Measurements from ENCODE around the gene SF1. TPM values are rescaled to one million over a fixed set of nuclear protein-coding genes. Genes with fewer than 3 reads are reported as not detected.
A peak's percentile ranks its signal among the peaks of the same experiment; 100 is the strongest.

The SF1 gene
- total and polyA plus RNA-seq, 9 of the 15 experiments (the other 6 are each of a cell fraction or from before 2014, with no cell fraction given), result 13.1 to 334 (median 111) TPM

DNA sequence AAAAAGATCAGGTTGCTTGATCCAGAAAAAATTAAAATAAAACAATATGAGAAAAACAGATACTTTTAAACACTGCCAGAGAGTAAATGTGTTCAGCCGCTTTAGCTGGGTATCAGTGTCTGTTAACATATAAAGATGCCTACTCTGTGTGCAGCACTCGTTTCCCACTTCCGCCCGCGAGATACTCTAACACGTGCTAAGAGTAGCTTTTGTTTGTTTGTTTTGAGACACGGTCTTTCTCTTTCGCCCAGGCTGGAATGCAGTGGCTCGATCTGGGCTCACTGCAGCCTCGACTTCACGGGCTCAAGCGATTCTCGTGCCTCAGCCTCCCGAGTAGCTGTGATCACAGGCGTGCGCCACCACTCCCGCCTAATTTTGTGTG, 32.5 kb upstream of the SF1 start:
- no peak for DNase-seq (ENCODE audit: extremely low read depth in 1 of 4, low spot score in 3 of 4)
- BruUV-seq (replicated peaks), result no TSS peak
- 60% methylated on average over 17 of the region's 17 CpGs for WGBS (ENCODE audit: insufficient coverage, low coverage, missing lambda C conversion rate)
- Histone ChIP-seq H3K9me1 (ENCODE audit: control insufficient read depth, insufficient read depth, low read length) (no peaks in the 10 kb centered on the region), H3K36me3 (ENCODE audit: control insufficient read depth, insufficient read depth, low read length) (peaks cover 34% of the 10 kb centered on the region; the same call in 2 of the 3 replicates), H3K79me2 (ENCODE audit: control insufficient read depth, insufficient read depth, low read length) (peaks cover 15% of the 10 kb centered on the region), H4K20me1 (replicated peaks; ENCODE audit: control insufficient read depth, insufficient read depth, low read length) (no peaks in the 10 kb centered on the region), H3K4me3 (peak overlapping the region; percentile 90), H3K27ac (ENCODE audit: extremely low read depth, low read depth, low read length) (peak overlapping the region; percentile 43; the same call in 1 of the 3 replicates), H2AFZ (ENCODE audit: low read depth, low read length) (peak overlapping the region; percentile 97), H3K4me1 (replicated peaks in 1 of 2; ENCODE audit: control insufficient read depth in 2 of 2, insufficient read depth in 2 of 2, low read length in 2 of 2) (peaks cover 5 to 24% of the 10 kb centered on the region in 2 experiments), H3K9ac (ENCODE audit: insufficient read depth in 1 of 2, low read depth in 2 of 2, low read length in 2 of 2) (peak overlapping the region; percentile 62 to 72; a peak in 3 of 4 replicates), H3K9me3 (replicated peaks; ENCODE audit: control insufficient read depth, insufficient read depth, low read depth, low read length) (no peaks in the 10 kb centered on the region), H3K4me2 (ENCODE audit: insufficient read depth, low read length) (peak overlapping the region; percentile 79), H3K27me3 (ENCODE audit: control insufficient read depth in 2 of 2, insufficient read depth in 2 of 2, low read length in 2 of 2) (no peaks in the 10 kb centered on the region)
- ChIA-PET CTCF (ENCODE audit: low intra/inter-chr PET ratio) (no interaction called here), POLR2A (interaction anchor here (0.6 to 1.8 kb wide), 3 partner anchors 17 to 85 kb away, joined by 3 to 6 read pairs (median 3); partner anchors contain the start of gene SF1)
- intact Hi-C loops (cut with micrococcal nuclease) (no loop called here), in situ Hi-C loops (cut with MboI) (no loop called here)
- FAIRE-seq, result no peak
- peak; percentile 4 for ATAC-seq
- TF ChIP-seq, protein P1, sequence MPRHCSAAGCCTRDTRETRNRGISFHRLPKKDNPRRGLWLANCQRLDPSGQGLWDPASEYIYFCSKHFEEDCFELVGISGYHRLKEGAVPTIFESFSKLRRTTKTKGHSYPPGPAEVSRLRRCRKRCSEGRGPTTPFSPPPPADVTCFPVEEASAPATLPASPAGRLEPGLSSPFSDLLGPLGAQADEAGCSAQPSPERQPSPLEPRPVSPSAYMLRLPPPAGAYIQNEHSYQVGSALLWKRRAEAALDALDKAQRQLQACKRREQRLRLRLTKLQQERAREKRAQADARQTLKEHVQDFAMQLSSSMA (CRISPR knock-in tag; IDR thresholded peaks at IDR 0.05), result no peak
- TF ChIP-seq, protein P2, sequence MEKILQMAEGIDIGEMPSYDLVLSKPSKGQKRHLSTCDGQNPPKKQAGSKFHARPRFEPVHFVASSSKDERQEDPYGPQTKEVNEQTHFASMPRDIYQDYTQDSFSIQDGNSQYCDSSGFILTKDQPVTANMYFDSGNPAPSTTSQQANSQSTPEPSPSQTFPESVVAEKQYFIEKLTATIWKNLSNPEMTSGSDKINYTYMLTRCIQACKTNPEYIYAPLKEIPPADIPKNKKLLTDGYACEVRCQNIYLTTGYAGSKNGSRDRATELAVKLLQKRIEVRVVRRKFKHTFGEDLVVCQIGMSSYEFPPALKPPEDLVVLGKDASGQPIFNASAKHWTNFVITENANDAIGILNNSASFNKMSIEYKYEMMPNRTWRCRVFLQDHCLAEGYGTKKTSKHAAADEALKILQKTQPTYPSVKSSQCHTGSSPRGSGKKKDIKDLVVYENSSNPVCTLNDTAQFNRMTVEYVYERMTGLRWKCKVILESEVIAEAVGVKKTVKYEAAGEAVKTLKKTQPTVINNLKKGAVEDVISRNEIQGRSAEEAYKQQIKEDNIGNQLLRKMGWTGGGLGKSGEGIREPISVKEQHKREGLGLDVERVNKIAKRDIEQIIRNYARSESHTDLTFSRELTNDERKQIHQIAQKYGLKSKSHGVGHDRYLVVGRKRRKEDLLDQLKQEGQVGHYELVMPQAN (IDR thresholded peaks at IDR 0.05; ENCODE audit: borderline replicate concordance), result peak; percentile 41; the same call in 1 of the 2 replicates
- TF ChIP-seq, protein P3, sequence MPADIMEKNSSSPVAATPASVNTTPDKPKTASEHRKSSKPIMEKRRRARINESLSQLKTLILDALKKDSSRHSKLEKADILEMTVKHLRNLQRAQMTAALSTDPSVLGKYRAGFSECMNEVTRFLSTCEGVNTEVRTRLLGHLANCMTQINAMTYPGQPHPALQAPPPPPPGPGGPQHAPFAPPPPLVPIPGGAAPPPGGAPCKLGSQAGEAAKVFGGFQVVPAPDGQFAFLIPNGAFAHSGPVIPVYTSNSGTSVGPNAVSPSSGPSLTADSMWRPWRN (IDR thresholded peaks at IDR 0.05; ENCODE audit: low read depth), result no peak
- TF ChIP-seq ZKSCAN1 (IDR thresholded peaks at IDR 0.05; ENCODE audit: low read depth, low read length), result peak; percentile 56; the same call in 1 of the 2 replicates
- no peak for TF ChIP-seq CHD2 (IDR thresholded peaks at IDR 0.05; ENCODE audit: low read depth, low read length)
- TF ChIP-seq SNRNP70 (optimal IDR thresholded peaks at IDR 0.05; ENCODE audit: low read depth, low read length), result no peak
- no peak for TF ChIP-seq ZNF165 (CRISPR knock-in tag; IDR thresholded peaks at IDR 0.05; ENCODE audit: borderline replicate concordance)
- TF ChIP-seq, protein P4, sequence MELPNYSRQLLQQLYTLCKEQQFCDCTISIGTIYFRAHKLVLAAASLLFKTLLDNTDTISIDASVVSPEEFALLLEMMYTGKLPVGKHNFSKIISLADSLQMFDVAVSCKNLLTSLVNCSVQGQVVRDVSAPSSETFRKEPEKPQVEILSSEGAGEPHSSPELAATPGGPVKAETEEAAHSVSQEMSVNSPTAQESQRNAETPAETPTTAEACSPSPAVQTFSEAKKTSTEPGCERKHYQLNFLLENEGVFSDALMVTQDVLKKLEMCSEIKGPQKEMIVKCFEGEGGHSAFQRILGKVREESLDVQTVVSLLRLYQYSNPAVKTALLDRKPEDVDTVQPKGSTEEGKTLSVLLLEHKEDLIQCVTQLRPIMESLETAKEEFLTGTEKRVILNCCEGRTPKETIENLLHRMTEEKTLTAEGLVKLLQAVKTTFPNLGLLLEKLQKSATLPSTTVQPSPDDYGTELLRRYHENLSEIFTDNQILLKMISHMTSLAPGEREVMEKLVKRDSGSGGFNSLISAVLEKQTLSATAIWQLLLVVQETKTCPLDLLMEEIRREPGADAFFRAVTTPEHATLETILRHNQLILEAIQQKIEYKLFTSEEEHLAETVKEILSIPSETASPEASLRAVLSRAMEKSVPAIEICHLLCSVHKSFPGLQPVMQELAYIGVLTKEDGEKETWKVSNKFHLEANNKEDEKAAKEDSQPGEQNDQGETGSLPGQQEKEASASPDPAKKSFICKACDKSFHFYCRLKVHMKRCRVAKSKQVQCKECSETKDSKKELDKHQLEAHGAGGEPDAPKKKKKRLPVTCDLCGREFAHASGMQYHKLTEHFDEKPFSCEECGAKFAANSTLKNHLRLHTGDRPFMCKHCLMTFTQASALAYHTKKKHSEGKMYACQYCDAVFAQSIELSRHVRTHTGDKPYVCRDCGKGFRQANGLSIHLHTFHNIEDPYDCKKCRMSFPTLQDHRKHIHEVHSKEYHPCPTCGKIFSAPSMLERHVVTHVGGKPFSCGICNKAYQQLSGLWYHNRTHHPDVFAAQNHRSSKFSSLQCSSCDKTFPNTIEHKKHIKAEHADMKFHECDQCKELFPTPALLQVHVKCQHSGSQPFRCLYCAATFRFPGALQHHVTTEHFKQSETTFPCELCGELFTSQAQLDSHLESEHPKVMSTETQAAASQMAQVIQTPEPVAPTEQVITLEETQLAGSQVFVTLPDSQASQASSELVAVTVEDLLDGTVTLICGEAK (IDR thresholded peaks at IDR 0.05), result 0 out of 2 replicates have a peak, but pooled peaks have one; percentile 24
- TF ChIP-seq, protein P4 (CRISPR knock-in tag; IDR thresholded peaks at IDR 0.05), result no peak
- TF ChIP-seq ESRRA (IDR thresholded peaks at IDR 0.05; ENCODE audit: borderline replicate concordance, low read depth), result no peak

All from K562 (cell line).